ELF-1 (cell line): ENCODE results near the gene CTNNA3.

ENCODE experiments used
- DNase-seq: peaks from one replicate; pipeline ENCODE4 v3.0.0-alpha.2; 2016; ENCODE audit warnings: low read depth, low spot score

Gene CTNNA3

DNA sequence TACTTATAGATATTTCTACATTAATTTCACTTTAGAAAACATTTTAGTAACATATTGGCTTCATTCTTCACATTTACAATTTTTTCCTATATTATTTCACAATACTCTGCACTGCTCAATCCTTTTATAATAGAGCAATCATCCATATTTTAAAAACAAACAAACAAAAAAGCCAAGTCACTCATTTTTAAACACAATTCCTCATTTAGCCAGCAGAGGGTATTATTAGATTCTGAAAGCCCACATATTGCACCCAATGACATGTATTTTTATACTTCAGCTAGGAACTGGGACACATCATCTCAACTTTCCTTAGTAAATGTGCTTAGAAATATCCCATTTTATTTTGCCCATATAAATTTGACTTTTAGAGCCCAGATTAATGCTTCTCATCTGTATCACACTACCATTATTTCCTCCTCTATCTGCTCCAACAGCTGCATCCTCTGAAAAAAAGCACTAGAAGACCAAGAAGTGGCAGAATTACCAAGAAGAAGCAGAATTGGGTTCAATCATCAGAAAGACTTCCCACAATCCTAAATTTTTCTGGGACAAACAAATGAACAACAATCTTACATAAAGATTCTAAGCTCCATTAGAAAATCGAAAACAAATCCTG is 29.5 kb downstream of the CTNNA3 start:
- DNase-seq, result no peak

DNA sequence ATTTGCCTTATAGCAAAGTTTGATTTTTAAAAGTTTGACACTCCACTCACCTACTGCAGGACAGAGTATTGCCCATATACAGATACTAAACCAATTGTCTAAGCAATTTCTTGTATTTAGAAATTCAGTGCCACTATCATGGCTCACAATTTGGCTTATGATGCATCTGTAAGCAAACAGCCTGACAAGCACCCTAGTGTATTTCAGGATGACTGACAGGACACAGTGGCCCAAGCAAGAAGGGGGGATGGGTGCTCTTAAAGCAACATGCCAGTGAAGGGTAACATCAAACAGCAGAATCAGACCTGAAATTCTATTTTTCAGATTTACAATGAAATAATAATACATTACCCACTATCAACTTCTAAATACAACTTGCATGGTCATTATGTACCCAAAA is 30.5 kb downstream of the CTNNA3 start:
- no peak for DNase-seq

DNA sequence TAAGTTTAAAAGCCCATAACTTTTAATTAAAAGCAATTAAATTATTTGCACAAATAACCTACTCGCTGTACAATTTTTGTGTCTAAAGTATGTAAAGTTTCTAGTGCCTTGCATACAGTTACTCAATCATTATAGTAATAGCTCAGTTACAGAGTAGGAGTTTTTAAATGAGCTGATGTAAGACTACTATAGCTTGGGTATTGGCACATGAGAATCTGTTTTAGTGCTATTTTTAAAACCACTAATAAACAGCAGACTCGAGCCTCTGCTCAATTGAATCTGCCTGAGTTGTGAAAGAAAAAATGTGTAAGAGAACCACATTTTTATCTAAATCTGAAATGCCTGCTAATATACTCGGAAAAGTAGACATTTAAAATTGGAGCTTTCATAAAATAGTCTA is 31.1 kb downstream of the CTNNA3 start:
- DNase-seq, result no peak

DNA sequence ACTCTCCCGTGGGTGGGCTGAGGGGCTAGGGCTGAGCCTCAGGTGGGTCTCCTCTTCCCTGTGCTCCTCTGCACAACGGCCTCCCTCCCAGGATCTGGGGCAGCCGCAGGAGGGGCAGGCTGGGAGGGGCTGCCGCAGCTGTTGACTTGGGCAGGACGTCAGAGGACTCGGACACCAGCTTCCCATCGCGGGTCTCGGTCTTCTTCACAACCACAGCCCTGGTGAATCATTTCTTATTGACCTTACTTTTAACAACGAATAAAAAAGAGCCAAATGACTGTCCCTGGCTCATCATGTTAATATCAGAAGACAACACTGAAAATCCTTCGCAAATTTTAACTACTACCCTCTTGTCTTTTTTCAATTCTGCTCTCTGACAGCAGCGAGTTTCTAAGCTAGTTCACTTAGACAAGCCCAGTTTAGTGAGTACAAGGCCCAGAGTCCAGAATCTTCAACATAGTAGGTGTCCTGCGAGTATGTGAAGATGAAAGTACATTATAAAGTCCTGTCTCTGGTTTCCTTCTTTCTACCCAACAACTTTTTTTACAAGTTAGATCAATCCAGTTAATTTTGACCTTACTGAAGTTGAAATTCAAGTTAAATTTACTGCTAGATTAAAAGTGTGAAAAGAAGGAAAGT is 32.4 kb downstream of the CTNNA3 start:
- peak; percentile 12 for DNase-seq

DNA sequence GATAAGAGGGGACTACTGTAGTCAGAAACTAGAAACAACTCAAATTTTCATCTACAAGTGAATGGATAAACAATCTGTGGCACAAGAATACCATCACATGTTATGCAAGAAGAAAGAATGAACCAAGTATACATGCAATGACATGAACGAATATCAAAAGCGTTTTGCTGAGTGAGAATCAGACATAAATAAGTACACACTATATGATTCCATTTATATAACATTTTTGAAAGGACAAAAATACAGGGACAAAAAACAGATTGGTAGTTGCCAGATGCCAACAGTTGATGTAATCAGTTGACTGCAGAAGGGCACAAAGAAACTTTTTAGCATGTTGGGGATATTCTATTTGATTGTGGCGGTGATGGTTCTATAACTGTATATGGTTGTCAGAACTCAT is 33.6 kb downstream of the CTNNA3 start:
- DNase-seq, result no peak

DNA sequence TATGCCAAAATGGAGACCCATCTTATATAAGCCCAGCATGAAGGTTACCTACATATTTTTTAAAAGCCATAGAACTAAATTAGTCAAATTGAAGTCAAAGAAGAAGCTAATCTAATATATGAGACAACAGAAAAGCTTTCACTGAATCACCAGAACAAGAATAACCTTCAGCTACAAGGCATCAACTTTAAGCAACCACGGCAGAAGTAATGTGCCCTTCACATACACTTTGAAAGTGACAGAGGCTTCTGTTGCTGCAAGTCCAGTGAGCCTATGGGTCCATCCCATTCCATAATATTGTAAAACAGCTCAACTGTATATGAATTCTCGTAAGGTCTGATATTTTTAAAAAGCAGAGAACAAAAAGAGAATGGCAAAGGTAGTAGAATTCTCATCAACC is 36.5 kb downstream of the CTNNA3 start:
- DNase-seq, result no peak

DNA sequence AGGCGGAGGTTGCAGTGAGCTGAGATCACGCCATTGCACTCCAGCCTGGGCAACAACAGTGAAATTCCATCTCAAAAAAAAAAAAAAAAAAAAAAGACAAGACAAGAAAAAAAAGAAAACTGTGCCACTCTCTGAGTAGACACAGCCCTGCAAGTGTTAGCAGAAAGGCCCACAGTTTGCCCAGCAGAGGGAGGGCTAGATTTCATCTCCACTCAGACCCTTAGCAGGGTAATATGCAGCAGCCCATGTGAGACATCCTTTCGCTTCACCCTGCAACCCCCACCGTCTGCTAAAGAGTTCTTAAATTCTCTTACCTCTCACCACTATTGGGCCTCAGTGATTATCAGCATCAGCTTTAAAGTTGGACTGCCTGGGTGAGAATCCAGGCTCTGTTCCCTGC is 38.2 kb downstream of the CTNNA3 start:
- DNase-seq, result peak; percentile 14

DNA sequence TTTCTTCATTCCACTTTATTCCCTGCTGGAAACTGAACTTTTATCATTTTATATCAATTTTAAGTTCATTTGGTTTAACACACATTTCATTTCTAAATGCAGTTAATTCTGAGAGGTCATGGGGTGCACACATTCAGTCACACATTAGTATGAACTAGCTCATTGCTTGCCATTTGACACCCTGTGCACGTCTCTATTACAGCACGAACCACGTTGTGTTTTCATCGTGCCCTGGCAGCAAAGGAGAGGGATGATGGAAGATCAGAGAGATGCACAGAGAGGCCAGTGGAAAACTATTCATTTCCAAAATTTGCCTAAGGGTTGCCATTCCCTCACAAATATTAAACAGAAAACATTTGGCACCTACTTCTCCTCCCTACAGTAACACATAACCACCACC is 45.4 kb downstream of the CTNNA3 start:
- DNase-seq, result no peak

DNA sequence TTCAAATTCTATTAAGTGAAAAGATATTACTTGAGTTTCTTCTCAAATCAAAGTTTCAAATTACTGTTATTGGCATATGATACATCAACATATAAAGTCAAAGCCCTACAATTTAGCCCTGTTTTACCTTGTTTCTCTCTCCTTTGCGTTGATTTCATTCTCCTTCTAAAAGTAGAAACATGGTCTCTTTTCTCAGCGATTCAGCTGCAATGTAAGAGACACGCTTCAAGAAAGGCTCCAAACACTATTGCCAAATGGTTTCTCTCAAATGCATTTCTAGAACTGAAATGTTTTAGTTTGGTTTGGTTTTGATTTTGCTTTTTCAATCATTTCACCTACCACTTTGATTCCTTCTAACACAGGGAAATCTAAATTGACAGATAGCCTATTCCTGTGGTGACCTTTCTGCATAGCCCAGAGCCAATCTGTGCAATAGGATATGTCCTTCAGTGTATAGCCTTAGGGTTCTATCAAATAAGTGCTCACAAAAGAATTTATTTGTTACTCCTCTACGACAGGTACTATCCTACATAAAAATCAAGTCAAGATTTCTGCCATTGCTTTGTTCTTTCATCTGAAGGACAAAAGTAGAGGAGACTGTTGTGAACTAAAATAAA is 47.3 kb downstream of the CTNNA3 start:
- DNase-seq, result no peak

DNA sequence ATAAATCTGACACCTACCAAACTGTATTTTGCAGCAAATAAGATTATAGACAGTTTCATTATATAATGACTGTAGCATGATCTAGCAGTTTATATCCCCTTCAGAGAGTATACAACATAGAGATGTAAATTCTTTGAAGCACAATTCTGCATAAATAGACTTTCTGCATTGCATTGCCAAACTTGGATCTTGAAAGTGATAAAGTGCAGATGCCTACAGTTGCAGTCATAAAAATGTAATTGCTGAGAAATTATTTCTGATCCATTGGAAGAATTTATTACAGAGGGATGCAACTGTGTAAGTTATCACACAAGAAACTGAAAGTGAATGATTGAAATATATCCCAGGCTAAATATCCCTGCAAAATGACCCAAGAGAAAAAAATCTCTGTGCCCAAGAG is 65.1 kb downstream of the CTNNA3 start:
- no peak for DNase-seq

DNA sequence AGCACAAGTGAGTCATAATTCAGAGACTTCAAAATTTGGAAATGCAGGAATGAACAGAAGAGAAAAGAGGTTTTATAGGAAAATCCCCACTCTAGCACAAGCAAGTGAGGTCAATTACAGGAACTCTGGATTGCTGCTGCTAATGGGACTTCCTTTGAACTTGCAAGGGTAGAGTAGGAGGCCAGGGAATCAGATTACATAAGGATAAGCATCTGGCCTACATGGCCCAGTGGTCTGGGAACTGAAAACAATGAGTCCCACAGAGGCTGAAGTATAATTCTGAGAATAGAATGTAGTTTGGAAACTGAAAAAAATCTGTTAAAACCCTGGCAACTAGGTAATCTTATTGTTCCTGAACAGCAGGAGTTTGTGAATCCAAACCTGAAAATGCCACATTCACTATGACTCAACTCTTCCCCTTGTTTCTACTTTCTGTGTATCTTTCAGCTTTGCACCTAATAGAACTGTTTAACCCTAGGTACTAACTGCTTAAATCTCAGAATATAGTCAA is 66.5 kb downstream of the CTNNA3 start:
- DNase-seq, result peak; percentile 17

DNA sequence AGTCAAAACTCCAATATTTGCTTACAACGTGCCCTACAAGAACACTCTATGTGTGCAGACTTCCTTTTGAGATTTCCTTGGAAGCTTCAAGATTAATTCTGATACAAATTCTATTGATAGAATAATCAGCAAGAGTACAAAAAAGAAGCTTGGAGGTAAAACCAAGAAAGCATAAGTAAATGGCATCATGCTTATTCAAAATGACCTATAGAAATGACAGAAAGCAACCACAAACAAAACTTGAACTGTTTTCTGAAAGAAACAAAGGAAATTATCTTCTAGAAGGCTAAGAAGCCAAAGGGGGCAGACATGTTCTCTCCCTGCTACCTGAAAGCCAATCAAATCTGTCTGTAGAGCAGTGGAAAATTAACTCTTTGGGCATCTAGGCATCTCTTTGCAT is 73.0 kb downstream of the CTNNA3 start:
- DNase-seq, result no peak

DNA sequence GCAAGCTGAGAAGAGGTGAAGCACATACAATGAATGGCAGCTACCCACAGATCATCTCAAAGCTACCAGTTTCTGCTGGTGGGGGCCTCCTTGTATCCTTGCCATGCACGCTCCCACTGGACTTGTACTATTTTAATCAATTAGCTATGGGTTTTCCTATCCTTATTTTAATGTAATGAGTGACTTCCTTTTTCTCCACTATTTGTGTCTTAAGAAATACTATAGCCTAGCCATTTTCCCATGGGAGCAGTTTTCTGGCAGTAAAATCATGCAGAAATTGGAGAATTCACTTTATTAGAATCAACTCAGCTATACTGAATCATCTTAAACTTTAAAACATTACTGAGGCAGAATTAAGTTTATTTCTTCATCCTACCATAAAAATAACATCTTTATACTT is 73.5 kb downstream of the CTNNA3 start:
- no peak for DNase-seq

DNA sequence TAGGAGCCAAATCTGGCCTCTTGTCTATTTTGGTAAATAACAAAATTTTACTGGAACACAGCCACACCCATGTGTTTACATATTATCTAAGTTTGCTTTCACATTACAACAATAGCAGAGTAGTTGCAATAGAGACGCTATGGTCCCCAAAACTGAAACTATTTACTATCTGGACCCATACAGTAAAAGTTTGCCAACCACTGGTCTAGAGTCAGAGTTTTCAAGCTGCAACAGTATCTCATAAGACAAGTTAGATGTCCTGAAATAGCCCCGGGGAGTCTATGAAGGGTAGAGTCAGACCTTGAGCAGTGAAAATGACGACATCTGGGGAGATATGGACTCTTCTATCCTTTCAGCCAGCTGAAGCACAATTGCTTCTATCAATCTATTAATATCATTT is 74.2 kb downstream of the CTNNA3 start:
- DNase-seq, result no peak

DNA sequence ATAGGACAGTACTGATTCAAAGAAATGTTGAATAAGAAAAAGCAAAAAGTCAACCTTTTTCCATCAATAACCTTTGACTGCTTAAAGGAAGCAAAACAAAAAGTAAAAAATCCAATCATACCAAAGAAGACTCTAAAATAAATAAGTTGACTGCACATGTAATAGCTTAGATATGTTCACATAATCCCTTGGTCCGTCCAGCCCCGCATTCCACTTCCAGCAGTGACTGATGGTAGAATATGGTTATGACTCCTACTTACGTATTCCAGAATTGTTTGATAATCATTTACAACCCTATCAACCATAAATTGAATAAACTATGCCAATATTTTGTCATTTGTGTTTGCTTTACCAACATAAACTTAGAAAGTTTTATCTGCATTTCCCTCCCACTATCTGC is 77.9 kb downstream of the CTNNA3 start:
- DNase-seq, result no peak

DNA sequence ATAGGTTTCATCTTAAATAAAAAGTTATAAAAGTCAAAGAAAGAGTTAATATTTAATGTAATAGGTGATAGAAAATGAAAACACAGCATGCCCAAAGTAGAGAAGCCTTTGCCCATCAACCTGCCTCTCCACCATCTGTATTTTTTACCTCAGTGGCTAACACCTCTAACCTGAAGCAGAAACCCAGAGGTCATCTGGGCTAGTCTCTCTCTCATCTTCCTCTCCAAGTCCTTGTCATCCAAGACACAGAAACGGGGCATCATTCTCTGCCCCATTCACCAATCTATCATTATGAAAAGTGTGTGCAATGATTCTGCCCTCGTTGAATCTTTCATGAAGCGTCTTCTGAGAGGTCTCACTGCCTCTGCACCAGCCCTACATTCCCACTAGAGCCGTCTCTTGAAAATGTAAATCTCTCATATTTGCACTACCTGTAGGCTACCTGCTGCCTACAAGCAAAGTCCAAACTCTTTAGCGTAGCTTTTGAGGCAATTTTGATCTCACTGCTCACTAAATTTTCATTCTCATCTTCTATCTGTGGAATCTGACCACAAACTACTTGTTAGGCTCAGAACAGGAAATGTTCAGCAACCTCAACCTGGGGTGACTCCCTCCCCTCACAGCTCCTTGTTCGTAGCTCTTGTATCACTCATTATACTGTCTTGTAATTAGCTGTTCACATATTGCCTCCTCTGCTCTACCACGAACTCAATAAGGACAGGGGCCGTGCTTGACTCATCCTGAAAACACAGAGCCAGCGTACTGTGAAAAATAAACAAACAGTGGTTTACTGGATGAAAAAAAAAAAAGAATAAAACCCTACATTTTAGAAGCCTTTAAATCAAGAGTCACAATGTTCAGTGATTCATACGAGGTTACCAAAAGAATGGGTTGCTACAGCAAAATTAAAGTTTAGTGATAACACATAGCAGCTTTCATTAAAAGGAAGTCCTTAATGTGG is 83.1 kb downstream of the CTNNA3 start:
- DNase-seq, result no peak

DNA sequence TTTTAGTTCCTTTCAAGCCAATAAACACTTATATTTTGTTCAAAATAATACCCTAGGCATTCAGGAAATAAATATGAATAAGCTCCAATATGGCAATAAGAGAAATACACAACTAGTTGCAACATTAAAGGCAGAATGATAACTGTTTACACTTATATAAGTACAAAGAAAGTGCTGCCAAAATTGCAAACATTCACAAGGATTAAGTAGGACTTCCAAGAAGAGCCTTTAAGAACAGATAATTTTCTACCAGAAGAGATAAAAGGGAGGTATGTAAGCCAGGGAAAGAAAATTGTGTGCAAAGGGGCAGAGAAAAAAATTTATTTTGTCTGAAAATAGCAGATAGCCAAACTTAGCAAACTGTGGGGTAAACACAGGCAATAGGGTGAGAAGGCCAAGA is 83.8 kb downstream of the CTNNA3 start:
- DNase-seq, result no peak

DNA sequence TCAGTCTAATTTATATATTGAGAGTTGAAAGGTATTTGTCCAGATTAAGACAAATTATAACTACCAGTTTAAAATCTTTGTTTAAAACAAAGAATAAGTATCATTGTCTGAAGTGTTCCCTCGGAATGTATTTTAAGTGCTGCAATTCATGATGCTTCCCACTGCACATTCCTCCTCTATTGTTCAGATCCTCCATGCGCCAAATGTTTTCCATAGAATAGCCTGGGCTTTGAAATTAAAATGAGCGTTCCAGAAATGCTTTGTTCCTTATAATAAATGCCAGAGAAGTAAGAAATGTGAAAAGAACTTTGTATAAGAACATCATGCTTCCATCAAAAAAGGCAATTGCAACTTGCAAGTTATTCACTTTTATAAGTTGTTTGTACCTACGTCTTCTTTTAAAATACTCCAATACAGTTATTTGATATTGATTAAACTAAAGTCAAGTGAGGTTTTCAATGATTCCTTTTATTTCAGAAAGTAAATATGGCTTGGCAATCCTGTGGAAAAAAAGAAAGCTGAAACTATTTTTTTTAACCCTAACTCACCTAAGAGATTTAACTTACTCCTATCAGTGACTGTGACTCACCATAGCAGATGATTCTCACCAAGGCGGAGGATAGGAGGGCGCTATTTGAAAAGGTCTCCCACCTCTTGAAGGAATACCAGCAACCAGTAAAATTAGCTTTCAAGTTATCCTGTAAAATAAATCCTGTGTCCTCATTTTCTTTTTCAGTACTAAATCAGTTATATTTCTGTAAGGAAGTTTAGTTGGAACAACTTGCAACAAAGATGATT is 85.8 kb downstream of the CTNNA3 start:
- DNase-seq, result no peak

DNA sequence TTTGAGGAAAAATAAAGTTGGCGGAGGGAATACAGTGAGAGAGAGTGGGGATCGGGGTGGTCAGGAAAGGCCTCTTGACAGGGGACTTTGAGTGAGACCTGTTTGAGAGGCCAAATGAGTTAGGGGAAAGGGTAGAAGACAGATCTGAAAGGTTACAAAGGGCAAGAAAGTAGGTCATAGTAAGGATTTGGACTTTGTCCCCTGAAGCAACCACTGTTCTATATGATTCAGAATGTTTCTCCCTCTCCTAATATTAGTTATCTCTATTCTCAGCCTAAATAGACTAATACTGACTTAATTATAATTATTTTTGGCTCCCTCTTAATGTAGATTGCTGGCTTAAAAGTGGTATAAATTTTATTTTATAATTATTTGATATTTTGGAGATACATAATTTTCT is 88.0 kb downstream of the CTNNA3 start:
- DNase-seq, result no peak

DNA sequence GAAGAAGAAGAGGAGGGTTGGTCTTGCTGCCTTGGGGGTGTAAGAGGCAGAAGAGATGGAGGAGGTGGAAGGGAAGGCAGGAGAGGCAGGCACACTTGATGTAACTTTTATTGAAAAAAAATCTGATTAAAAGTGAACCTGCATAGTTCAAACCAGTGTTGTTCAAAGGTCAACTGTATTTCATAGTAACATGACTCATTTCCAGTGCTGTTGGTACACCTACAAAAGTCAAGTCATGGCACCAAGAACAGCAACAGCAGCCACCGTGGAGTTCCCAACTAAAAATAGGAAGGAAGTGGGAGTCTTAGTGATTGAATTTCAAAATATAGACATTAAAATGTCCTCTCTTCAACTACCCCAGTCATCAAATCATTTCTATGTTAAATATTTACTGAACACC is 88.5 kb downstream of the CTNNA3 start:
- no peak for DNase-seq

DNA sequence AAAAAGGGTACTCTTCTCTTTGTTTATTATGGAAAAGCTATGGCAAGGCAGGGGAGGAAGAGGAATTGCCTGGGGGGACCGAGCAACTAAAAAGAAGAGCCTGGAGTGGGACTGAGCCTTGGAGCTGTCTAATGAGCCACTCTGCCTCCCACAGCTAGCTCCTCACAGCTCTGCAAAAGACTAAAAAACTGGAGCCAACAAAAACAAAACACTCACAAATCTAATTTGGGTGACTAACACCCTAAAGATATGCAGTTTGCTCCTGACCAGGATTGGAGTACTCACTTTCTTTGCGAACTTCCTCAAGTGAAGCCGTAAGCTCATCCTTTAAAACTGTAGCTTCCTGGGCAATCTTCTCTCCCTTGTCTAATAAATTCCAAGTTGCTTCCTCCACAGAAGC is 89.4 kb downstream of the CTNNA3 start:
- peak; percentile 65 for DNase-seq
